Activated naive CD4-positive, alpha-beta T cell treated with anti-CD3 and anti-CD28 coated beads, Interleukin-2, amount 50 U/mL, for 24 hours (primary cell): ENCODE data around the gene IGSF21.

Source experiments
- H3K27ac Mint-ChIP-seq: one replicate; pipeline ENCODE4 v1.8.0; 2021; ENCODE audit warnings: mild to moderate bottlenecking, mixed read lengths
- H3K27me3 Mint-ChIP-seq: one replicate; pipeline ENCODE4 v1.8.0; 2021; ENCODE audit warnings: mixed read lengths
- H3K36me3 Mint-ChIP-seq: one replicate; pipeline ENCODE4 v1.8.0; 2021; ENCODE audit warnings: mixed read lengths
- H3K4me1 Mint-ChIP-seq: one replicate; pipeline ENCODE4 v1.8.0; 2021; ENCODE audit warnings: mixed read lengths
- H3K4me3 Mint-ChIP-seq: one replicate; pipeline ENCODE4 v1.8.0; 2021; ENCODE audit warnings: mild to moderate bottlenecking, mixed read lengths
- H3K9me3 Mint-ChIP-seq: one replicate; pipeline ENCODE4 v1.8.0; 2021; ENCODE audit warnings: mixed read lengths

Gene IGSF21

DNA sequence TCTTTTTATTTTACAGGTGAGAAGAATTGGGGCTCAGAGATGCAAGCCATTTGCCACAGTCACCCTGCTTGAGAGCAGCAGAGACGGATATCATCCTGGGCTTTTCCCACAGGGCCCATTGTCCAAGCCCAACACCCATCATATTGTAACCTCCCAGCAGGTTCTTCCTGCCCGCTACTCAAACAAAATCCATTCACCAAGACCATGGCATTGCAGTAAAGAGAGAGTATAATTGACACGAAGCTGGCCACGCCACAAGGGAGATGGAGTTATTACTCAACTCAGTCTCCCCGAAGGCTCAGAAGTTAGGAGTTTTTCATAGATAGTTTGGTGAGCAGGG, 312.2 kb downstream of the IGSF21 start:
- Mint-ChIP-seq H3K27me3 (peaks cover 7% of the 10 kb centered on the region), H3K36me3 (no peaks in the 10 kb centered on the region), H3K9me3 (no peaks in the 10 kb centered on the region), H3K4me3 (no peak overlapping the region), H3K4me1 (no peaks in the 10 kb centered on the region), H3K27ac (no peak overlapping the region)

GRCh38 chr1:18422076-18422777, 314.6 kb downstream of the IGSF21 start:
- Mint-ChIP-seq H3K4me3 (no peak overlapping the region), H3K27ac (no peak overlapping the region), H3K36me3 (no peaks in the 10 kb centered on the region), H3K27me3 (peaks cover 5% of the 10 kb centered on the region), H3K4me1 (no peaks in the 10 kb centered on the region), H3K9me3 (peaks cover 7% of the 10 kb centered on the region)

DNA sequence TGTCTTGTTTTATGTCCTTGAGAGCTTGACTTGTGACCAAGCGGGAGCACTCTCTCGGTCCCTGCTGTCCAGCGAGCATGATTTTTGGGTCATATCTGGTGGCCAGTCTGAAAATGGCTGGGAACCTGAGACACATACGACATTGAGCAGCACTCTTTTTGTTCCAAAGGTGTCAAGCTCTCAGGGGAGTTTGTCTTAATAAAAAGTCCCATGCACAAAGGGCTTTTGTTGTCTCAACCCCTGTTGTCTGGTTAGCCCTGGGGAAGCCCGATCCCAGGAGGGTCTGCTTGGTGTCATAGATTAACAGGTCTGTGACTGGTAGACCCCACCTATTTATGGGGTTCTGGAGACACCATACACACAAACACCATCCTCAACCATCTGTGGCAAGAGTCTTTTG, 315.4 kb downstream of the IGSF21 start:
- Mint-ChIP-seq H3K4me3 (no peak overlapping the region), H3K36me3 (no peaks in the 10 kb centered on the region), H3K27ac (no peak overlapping the region), H3K4me1 (no peaks in the 10 kb centered on the region), H3K27me3 (peaks cover 5% of the 10 kb centered on the region), H3K9me3 (peaks cover 12% of the 10 kb centered on the region)

DNA sequence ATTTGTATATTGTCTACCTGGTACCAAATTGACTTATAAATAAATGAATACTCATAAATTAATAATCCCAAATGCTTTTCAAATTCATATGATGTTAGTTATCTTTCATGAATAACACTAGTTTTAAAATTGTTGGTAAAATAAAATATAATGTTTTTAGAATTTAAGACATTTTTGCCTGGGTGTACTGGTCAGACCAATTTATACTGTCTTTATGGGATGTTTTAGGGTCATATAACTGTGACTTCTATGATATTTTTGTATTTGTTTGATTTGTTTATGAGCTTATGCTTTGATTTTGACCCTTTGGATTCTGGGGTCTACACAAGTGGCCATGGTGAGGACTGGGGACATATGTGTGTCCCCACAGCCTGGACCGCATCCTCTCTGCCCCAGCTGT, 319.0 kb downstream of the IGSF21 start:
- no peaks in the 10 kb centered on the region for H3K36me3 Mint-ChIP-seq
- H3K9me3 Mint-ChIP-seq = peaks cover 12% of the 10 kb centered on the region
- H3K4me1 Mint-ChIP-seq = no peaks in the 10 kb centered on the region
- H3K27ac Mint-ChIP-seq = no peak overlapping the region
- H3K27me3 Mint-ChIP-seq = peaks cover 13% of the 10 kb centered on the region
- H3K4me3 Mint-ChIP-seq = no peak overlapping the region
